ENCODE results near the gene CRB1. TPM values are rescaled to one million over a fixed set of nuclear protein-coding genes. Genes with fewer than 3 reads are reported as not detected.

Gene CRB1
- total and polyA plus RNA-seq, 2 of the 8 experiments (the other 6 are each of a cell fraction or from before 2014, with no cell fraction given) = 0.03 TPM; not detected in 1

DNA sequence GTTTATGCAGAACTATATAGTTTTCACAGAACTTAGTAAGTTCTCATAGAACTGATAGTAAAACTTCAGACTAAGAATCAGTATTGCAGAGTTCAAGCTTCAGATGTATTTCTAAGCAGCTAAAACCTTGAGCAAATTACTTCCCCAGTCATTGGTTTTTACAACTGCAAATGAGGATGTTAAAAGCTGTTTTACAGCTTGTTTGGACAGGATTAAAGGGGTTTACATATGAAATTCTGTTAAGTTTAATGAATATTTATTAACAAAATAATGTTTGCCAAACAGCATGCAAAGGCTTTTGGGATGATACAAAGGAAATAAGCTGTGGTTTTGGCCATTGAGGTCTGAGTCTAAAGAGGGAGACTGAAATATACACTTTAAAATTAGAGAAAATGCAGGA, 39.1 kb downstream of the CRB1 start (continued):
- TF ChIP-seq BACH1 (IDR thresholded peaks at IDR 0.05; ENCODE audit: low read length) = no peak
